H9 (cell line): ENCODE measurements around the gene CDH4. TPM values are rescaled to one million over a fixed set of nuclear protein-coding genes. Genes with fewer than 3 reads are reported as not detected.

Source experiments
- DNase-seq: peaks from one replicate; pipeline ENCODE4 v3.0.0-alpha.2; 2017
- H2AFZ ChIP-seq: one replicate; pipeline ENCODE4 v1.6.1; 2013; ENCODE audit warnings: mild to moderate bottlenecking, low read length, control low read depth, moderate library complexity
- H2AK5ac ChIP-seq: 2 replicates; pipeline ENCODE4 v1.6.1; 2013; ENCODE audit warnings: low read length, control low read depth, mixed read lengths; ENCODE audit not compliant: insufficient read length
- H2BK120ac ChIP-seq: one replicate; pipeline ENCODE4 v1.6.1; 2013; ENCODE audit warnings: low read depth, mild to moderate bottlenecking, low read length, control low read depth, inconsistent platforms; ENCODE audit not compliant: poor library complexity, severe bottlenecking
- H2BK12ac ChIP-seq: 2 replicates; pipeline ENCODE4 v1.6.1; 2013; ENCODE audit warnings: low read length, control low read depth, mixed read lengths, low read depth; ENCODE audit not compliant: insufficient read length
- H2BK15ac ChIP-seq: 2 replicates; pipeline ENCODE4 v1.6.1; 2013; ENCODE audit warnings: low read depth, low read length, control low read depth
- H2BK20ac ChIP-seq: one replicate; pipeline ENCODE4 v1.6.1; 2013; ENCODE audit warnings: low read depth, mild to moderate bottlenecking, low read length, control low read depth, inconsistent platforms; ENCODE audit not compliant: poor library complexity, severe bottlenecking
- H2BK5ac ChIP-seq: 2 replicates; pipeline ENCODE4 v1.6.1; 2013; ENCODE audit warnings: low read length, control low read depth, mixed read lengths; ENCODE audit not compliant: insufficient read length
- H3K14ac ChIP-seq: 2 replicates; pipeline ENCODE4 v1.6.1; 2013; ENCODE audit warnings: low read length, control low read depth; ENCODE audit not compliant: insufficient read depth
- H3K18ac ChIP-seq: 2 replicates; pipeline ENCODE4 v1.6.1; 2013; ENCODE audit warnings: low read depth, mild to moderate bottlenecking, mixed read lengths, low read length, control low read depth; ENCODE audit not compliant: insufficient read length
- H3K23ac ChIP-seq: 2 replicates; pipeline ENCODE4 v1.6.1; 2013; ENCODE audit warnings: low read length, control low read depth, mixed read lengths, low read depth; ENCODE audit not compliant: insufficient read length
- H3K23me2 ChIP-seq: 2 replicates; pipeline ENCODE4 v1.6.1; 2013; ENCODE audit warnings: low read depth, mild to moderate bottlenecking, mixed read lengths, low read length, control low read depth; ENCODE audit not compliant: insufficient read length, poor library complexity, severe bottlenecking
- H3K27ac ChIP-seq: 2 replicates; pipeline ENCODE4 v1.5.1; 2013; ENCODE audit warnings: low read length, control low read depth, mixed read lengths, low read depth; ENCODE audit not compliant: insufficient read length
- H3K27me3 ChIP-seq: 2 replicates; pipeline ENCODE4 v1.6.1; 2013; ENCODE audit warnings: low read length, control low read depth, inconsistent platforms; ENCODE audit not compliant: insufficient read depth
- H3K4ac ChIP-seq: 2 replicates; pipeline ENCODE4 v1.6.1; 2013; ENCODE audit warnings: low read depth, mild to moderate bottlenecking, control low read depth, inconsistent platforms, low read length, moderate library complexity
- H3K4me1 ChIP-seq: 2 replicates; pipeline ENCODE4 v1.6.1; 2013; ENCODE audit warnings: low read length, control low read depth, inconsistent platforms; ENCODE audit not compliant: insufficient read depth
- H3K4me2 ChIP-seq: 2 replicates; pipeline ENCODE4 v1.6.1; 2013; ENCODE audit warnings: low read length, control low read depth, mixed read lengths; ENCODE audit not compliant: insufficient read length, insufficient read depth
- H3K56ac ChIP-seq: 2 replicates; pipeline ENCODE4 v1.6.1; 2013; ENCODE audit warnings: low read depth, mild to moderate bottlenecking, mixed read lengths, low read length, control low read depth; ENCODE audit not compliant: insufficient read length
- H3K79me1 ChIP-seq: 2 replicates; pipeline ENCODE4 v1.6.1; 2013; ENCODE audit warnings: low read depth, mild to moderate bottlenecking, moderate library complexity, low read length, control low read depth, inconsistent platforms; ENCODE audit not compliant: insufficient read depth, poor library complexity, severe bottlenecking
- H3K79me2 ChIP-seq: 2 replicates; pipeline ENCODE4 v1.6.1; 2013; ENCODE audit warnings: low read length, control low read depth, inconsistent platforms; ENCODE audit not compliant: insufficient read depth
- H3K9ac ChIP-seq: 2 replicates; pipeline ENCODE4 v1.6.1; 2013; ENCODE audit warnings: low read length, control low read depth, mixed read lengths; ENCODE audit not compliant: insufficient read length; ENCODE audit errors: extremely low read depth
- H3K9me3 ChIP-seq: one replicate; pipeline ENCODE4 v1.6.1; 2013; ENCODE audit warnings: low read depth, low read length, inconsistent platforms; ENCODE audit not compliant: control insufficient read depth
- H3T11ph ChIP-seq: one replicate; pipeline ENCODE4 v1.6.1; 2013; ENCODE audit warnings: mild to moderate bottlenecking, low read length, control low read depth, inconsistent platforms
- H4K20me1 ChIP-seq: one replicate; pipeline ENCODE4 v1.6.1; 2013; ENCODE audit not compliant: control insufficient read depth, insufficient read length, insufficient read depth
- H4K5ac ChIP-seq: 2 replicates; pipeline ENCODE4 v1.6.1; 2013; ENCODE audit warnings: low read depth, mild to moderate bottlenecking, mixed read lengths, low read length, control low read depth; ENCODE audit not compliant: insufficient read length
- H4K8ac ChIP-seq: replicated peaks from 2 replicates; pipeline ENCODE4 v1.6.1; 2013; ENCODE audit warnings: low read length, control low read depth, mixed read lengths, low read depth; ENCODE audit not compliant: insufficient read length
- H4K91ac ChIP-seq: 2 replicates; pipeline ENCODE4 v1.6.1; 2013; ENCODE audit warnings: low read depth, mild to moderate bottlenecking, moderate library complexity, mixed read lengths, low read length, control low read depth; ENCODE audit not compliant: insufficient read length
- H3K27ac Mint-ChIP-seq, 3 experiments: 2 replicates in 2 of 3; 3 replicates in 1 of 3; pipeline ENCODE4 v1.8.0; 2020 to 2021; ENCODE audit warnings: mixed read lengths in 3 of 3, mild to moderate bottlenecking in 1 of 3, moderate library complexity in 1 of 3
- H3K27me3 Mint-ChIP-seq: 2 replicates; pipeline ENCODE4 v1.8.0; 2021; ENCODE audit warnings: low read depth, mild to moderate bottlenecking, moderate library complexity, mixed read lengths
- H3K36me3 Mint-ChIP-seq, 3 experiments: 2 replicates in 2 of 3; 3 replicates in 1 of 3; pipeline ENCODE4 v1.8.0; 2020 to 2021; ENCODE audit warnings: low read depth in 3 of 3, mixed read lengths in 3 of 3; ENCODE audit not compliant: insufficient read depth in 1 of 3
- H3K4me1 Mint-ChIP-seq, 2 experiments: 2 replicates each; pipeline ENCODE4 v1.8.0; 2020; ENCODE audit warnings: mixed read lengths in 2 of 2
- H3K4me3 Mint-ChIP-seq, 2 experiments: 2 replicates in 1 of 2; 3 replicates in 1 of 2; pipeline ENCODE4 v1.8.0; 2020 to 2021; ENCODE audit warnings: mild to moderate bottlenecking in 2 of 2, mixed read lengths in 2 of 2, moderate library complexity in 1 of 2
- H3K9me3 Mint-ChIP-seq, 2 experiments: 2 replicates in 1 of 2; 3 replicates in 1 of 2; pipeline ENCODE4 v1.8.0; 2020; ENCODE audit warnings: mild to moderate bottlenecking in 2 of 2, mixed read lengths in 2 of 2, moderate library complexity in 1 of 2
- CTCF ChIP-seq: fragments of 200-600 bp; sonication (generic); conservative IDR thresholded peaks from 3 replicates; pipeline ENCODE4 v1.8.0; 2021; ENCODE audit warnings: antibody characterized with exemption, mild to moderate bottlenecking
- WGBS: extraction: QIAGEN DNeasy Blood & Tissue Kit; methylation state at CpG from one replicate; pipeline ENCODE4 v1.1.7; 2013; ENCODE audit warnings: missing lambda C conversion rate, low lambda C conversion rate, mixed read lengths; ENCODE audit not compliant: insufficient read length; ENCODE audit errors: extremely low coverage; 5-methylcytosine and 5-hydroxymethylcytosine counted together
- total RNA-seq: library from RNA; stranded (reverse); gene quantifications from 2 replicates; pipeline ENCODE4 v1.2.1, GENCODE V29; 2021

The CDH4 gene
- total RNA-seq, 1 experiment from 2014 or later = 3.0 TPM

GRCh38 chr20:61361501-61361900 lies 109.4 kb downstream of the CDH4 start:
- Histone ChIP-seq H3T11ph (no peak overlapping the region), H2BK15ac (no peak overlapping the region), H4K5ac (no peak overlapping the region), H3K79me1 (no peaks in the 10 kb centered on the region), H3K9me3 (no peaks in the 10 kb centered on the region), H2BK5ac (no peak overlapping the region), H3K9ac (no peak overlapping the region), H3K56ac (no peak overlapping the region), H4K20me1 (no peaks in the 10 kb centered on the region), H2BK20ac (no peak overlapping the region), H2AFZ (no peak overlapping the region), H4K91ac (no peak overlapping the region), H4K8ac (no peak overlapping the region), H3K4me2 (no peak overlapping the region), H3K79me2 (no peaks in the 10 kb centered on the region), H3K18ac (no peak overlapping the region), H2BK120ac (no peak overlapping the region), H3K23me2 (no peaks in the 10 kb centered on the region), H3K27me3 (peaks cover 14% of the 10 kb centered on the region; the same call in 1 of the 2 replicates), H3K27ac (no peak overlapping the region), H3K23ac (no peak overlapping the region), H3K14ac (no peak overlapping the region), H3K4me1 (no peaks in the 10 kb centered on the region), H2AK5ac (no peak overlapping the region), H3K4ac (no peak overlapping the region), H2BK12ac (no peak overlapping the region)
- DNase-seq = no peak
- TF ChIP-seq CTCF = no peak
- H3K4me3 Mint-ChIP-seq = no peak overlapping the region
- no peak overlapping the region for H3K27ac Mint-ChIP-seq
- peaks cover 98% of the 10 kb centered on the region for H3K27me3 Mint-ChIP-seq
- no CpG with 5 or more reads among the region's 14 CpGs for WGBS
- peaks cover 12 to 16% (median 14%) of the 10 kb centered on the region in 3 experiments for H3K36me3 Mint-ChIP-seq
- H3K4me1 Mint-ChIP-seq = peaks cover 9% of the 10 kb centered on the region in 2 experiments
- H3K9me3 Mint-ChIP-seq = peaks cover 15 to 20% of the 10 kb centered on the region in 2 experiments
